HFFc6 (cell line): ENCODE measurements around the gene BDH1. TPM values are rescaled to one million over a fixed set of nuclear protein-coding genes. Genes with fewer than 3 reads are reported as not detected.
"Not testable (repeated sequence)": the region's sequence is repeated elsewhere in the genome, so short reads cannot be mapped to it uniquely, and the experiment has no call there.

Experiments used
- DNase-seq: peaks from one replicate; pipeline ENCODE4 v3.0.0-alpha.2; 2018
- H3K27ac Mint-ChIP-seq: 2 replicates; pipeline ENCODE4 v1.8.0; 2020; ENCODE audit warnings: mild to moderate bottlenecking, mixed read lengths
- H3K27me3 Mint-ChIP-seq: 2 replicates; pipeline ENCODE4 v1.8.0; 2021; ENCODE audit warnings: mild to moderate bottlenecking, moderate library complexity, mixed read lengths; ENCODE audit not compliant: insufficient read depth
- H3K36me3 Mint-ChIP-seq: 2 replicates; pipeline ENCODE4 v1.8.0; 2021; ENCODE audit warnings: low read depth, mixed read lengths
- H3K4me1 Mint-ChIP-seq: 2 replicates; pipeline ENCODE4 v1.8.0; 2020; ENCODE audit warnings: low read depth, mixed read lengths
- H3K4me3 Mint-ChIP-seq: 2 replicates; pipeline ENCODE4 v1.8.0; 2020; ENCODE audit warnings: mild to moderate bottlenecking, moderate library complexity, mixed read lengths
- H3K9me3 Mint-ChIP-seq: 2 replicates; pipeline ENCODE4 v1.8.0; 2020; ENCODE audit warnings: mild to moderate bottlenecking, mixed read lengths
- CTCF ChIP-seq: fragments of 200-600 bp; sonication (generic); IDR thresholded peaks from 2 replicates; pipeline ENCODE4 v1.5.0; 2021; ENCODE audit warnings: antibody characterized with exemption, mild to moderate bottlenecking
- long read RNA-seq: library from polyadenylated mRNA; unstranded; transcript quantifications from one replicate; pipeline ENCODE4 v2.0.0, GENCODE V29; 2019
- total RNA-seq, 6 experiments: library from RNA; stranded (reverse); fragmentation: NEBNext Ultra II Directional; extraction: Animal tissue kit (Norgen Biotek cat#: 25700); gene quantifications; 2 replicates in 1 of 6; 3 replicates in 5 of 6; pipeline ENCODE4 v1.2.3, GENCODE V29; 2021

Gene BDH1, protein sequence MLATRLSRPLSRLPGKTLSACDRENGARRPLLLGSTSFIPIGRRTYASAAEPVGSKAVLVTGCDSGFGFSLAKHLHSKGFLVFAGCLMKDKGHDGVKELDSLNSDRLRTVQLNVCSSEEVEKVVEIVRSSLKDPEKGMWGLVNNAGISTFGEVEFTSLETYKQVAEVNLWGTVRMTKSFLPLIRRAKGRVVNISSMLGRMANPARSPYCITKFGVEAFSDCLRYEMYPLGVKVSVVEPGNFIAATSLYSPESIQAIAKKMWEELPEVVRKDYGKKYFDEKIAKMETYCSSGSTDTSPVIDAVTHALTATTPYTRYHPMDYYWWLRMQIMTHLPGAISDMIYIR
- 1 to 10 TPM in 5 of 6 experiments, under 1 TPM in 1; 0.87 to 1.5 (median 1.2) TPM for total RNA-seq
- long read RNA-seq = 0 reads

DNA sequence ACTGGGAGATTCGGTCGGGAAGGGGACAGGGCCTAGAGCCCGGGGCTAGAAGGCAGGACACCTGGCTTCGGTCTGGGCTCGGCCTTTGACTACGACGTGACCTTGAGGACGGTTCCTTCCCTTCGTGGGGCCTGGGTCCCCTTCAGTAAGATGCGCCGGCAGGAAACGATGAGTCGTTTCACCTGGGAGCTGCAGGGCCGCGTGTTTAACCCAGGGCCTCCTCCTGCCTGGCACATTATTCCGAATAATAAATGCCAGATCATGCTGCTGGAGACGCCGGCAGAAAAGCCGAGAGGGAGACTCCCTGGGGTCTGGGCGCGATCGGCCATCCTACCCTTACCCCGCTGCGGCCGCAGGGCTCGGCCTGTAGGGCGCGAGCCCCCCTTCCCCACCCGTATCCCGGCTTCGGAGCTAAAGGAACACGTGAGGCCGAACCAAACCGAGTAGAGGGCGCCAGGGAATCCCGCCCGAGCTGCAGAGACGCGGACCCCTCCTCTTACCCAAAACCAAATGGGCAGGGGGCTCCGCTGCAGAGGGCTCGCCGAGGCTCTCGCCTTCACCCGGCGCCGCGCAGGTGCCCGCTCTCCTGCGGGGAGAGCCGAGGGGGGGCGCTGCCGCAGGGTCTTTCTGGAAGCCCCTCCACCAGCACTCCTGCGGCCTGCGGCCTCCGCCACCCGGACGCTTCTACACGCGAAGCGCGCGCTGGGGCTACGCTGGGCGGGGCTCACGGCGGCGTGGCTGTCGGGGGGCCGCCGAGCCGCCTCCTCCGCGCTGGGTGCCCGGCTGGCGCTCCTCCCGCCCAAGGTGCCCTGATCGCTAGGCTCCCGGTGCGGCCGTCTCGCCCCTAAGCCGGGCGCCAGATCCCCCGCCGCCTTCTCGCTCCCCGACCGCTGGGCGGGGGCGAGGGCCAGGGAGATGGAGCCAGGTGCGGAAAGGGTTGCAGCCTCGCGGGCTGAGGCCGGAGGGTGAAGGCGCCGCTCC is at the start of gene BDH1:
Gene BDH1, minus strand, starts transcription at position 688 of the 981 bp plus-strand sequence. CDS start 9,525 bp downstream, outside the sequence.
- Mint-ChIP-seq H3K4me1 (peaks cover 9% of the 10 kb centered on the region), H3K36me3 (no peaks in the 10 kb centered on the region), H3K4me3 (peak within 1 kb of the TSS; percentile 80), H3K27ac (no peak within 1 kb of the TSS), H3K9me3 (no peaks in the 10 kb centered on the region), H3K27me3 (peaks cover 34% of the 10 kb centered on the region)
- TF ChIP-seq CTCF = peak; percentile 22; the same call in 1 of the 2 replicates
- DNase-seq = no peak

- no peak for TF ChIP-seq CTCF
- DNase-seq = no peak
- H3K4me1 Mint-ChIP-seq = peaks cover 7% of the 10 kb centered on the region
- peaks cover 6% of the 10 kb centered on the region for H3K27me3 Mint-ChIP-seq
- H3K27ac Mint-ChIP-seq = no peak overlapping the region
- no peaks in the 10 kb centered on the region for H3K9me3 Mint-ChIP-seq
- H3K4me3 Mint-ChIP-seq = no peak overlapping the region
- peaks cover 17% of the 10 kb centered on the region; the same call in 1 of the 2 replicates for H3K36me3 Mint-ChIP-seq
These were observed 47.7 kb upstream of the BDH1 start for GRCh38 chr3:197603317-197603933.

- not testable (repeated sequence) for H3K4me3 Mint-ChIP-seq, H3K27ac Mint-ChIP-seq, H3K4me1 Mint-ChIP-seq, H3K9me3 Mint-ChIP-seq, DNase-seq
- Mint-ChIP-seq H3K27me3 (peaks cover 13% of the 10 kb centered on the region), H3K36me3 (peaks cover 17% of the 10 kb centered on the region; the same call in 1 of the 2 replicates)
These were observed 46.6 kb upstream of the BDH1 start for GRCh38 chr3:197602351-197602750.

DNA sequence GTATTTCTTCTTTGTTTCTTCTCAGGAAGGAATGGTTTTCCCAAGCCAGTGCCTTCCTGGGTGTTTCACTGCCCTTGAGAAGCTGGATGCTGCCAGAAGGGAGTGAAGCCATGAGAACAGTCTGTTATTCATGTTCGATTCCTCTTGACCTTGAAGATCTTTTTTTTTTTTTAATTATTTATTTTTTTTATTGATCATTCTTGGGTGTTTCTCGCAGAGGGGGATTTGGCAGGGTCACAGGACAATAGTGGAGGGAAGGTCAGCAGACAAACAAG is 45.7 kb upstream of the BDH1 start:
- peaks cover 12% of the 10 kb centered on the region; the same call in 1 of the 2 replicates for H3K36me3 Mint-ChIP-seq
- not testable (repeated sequence) for H3K4me1 Mint-ChIP-seq, DNase-seq, H3K4me3 Mint-ChIP-seq, H3K27ac Mint-ChIP-seq, H3K9me3 Mint-ChIP-seq
- peaks cover 13% of the 10 kb centered on the region for H3K27me3 Mint-ChIP-seq

DNA sequence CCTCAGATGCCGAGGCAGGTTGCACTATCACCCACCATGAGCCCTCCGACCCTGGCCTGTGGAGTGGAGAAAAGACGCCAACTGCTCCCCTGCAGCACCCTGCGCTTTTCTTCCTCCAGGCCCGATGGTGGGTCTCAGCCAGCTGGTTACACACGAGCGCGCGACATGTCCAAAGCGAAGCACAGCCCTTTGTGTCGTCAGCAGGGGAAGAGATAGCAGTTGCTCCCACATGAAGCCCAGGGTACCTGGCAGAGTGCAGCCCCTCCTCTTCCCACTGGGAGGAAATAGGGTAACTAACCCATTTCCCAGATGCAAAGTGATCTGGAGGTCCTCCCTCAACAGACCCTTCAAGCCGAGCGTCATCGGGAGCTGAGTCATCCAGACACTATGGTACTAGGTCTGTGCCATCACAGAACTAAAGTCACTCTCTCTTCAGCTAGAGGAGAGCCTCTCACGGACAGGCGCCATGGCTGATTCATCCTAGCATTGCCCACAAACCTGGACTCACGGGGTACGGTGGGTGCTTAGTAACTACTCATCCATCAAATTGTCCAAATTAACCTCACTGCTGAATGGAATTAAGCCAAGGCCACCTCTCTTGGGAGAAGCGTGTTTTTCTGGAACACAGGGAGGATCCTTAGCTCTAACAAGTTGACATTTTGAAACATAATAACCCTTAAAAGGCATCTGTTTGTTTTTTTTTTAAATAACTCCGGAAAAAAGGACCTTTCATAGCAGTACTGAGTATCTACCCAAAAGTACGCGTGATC is 45.2 kb upstream of the BDH1 start:
- H3K27me3 Mint-ChIP-seq = peaks cover 16% of the 10 kb centered on the region
- peaks cover 11% of the 10 kb centered on the region; the same call in 1 of the 2 replicates for H3K36me3 Mint-ChIP-seq
- no peak for DNase-seq
- H3K4me1 Mint-ChIP-seq = peaks cover 9% of the 10 kb centered on the region
- no peak overlapping the region for H3K4me3 Mint-ChIP-seq
- no peak overlapping the region for H3K27ac Mint-ChIP-seq
- no peak for TF ChIP-seq CTCF
- H3K9me3 Mint-ChIP-seq = no peaks in the 10 kb centered on the region
